ENCODE data around the gene FAM184A. TPM values are rescaled to one million over a fixed set of nuclear protein-coding genes. Genes with fewer than 3 reads are reported as not detected.

Gene FAM184A
- total and polyA plus RNA-seq, 2 experiments from 2014 or later, result 13.7 to 18.6 TPM

GRCh38 chr6:118952683-118953082, 125.8 kb downstream of the FAM184A start:
- H3K79me2 ChIP-seq (replicated peaks; ENCODE audit: insufficient read depth), result no peaks in the 10 kb centered on the region; the same call in 1 of the 2 replicates
- H3K27ac ChIP-seq (ENCODE audit: low read depth), result no peak overlapping the region
- ATAC-seq (no peak), DNase-seq (ENCODE audit: low spot score) (no peak)
- no peaks in the 10 kb centered on the region for H3K4me1 ChIP-seq (ENCODE audit: insufficient read depth)
- no peaks in the 10 kb centered on the region for H3K4me1 Mint-ChIP-seq
- H3K27ac Mint-ChIP-seq, result no peak overlapping the region
- H3K27me3 ChIP-seq (ENCODE audit: insufficient read depth), result no peaks in the 10 kb centered on the region
- H4K20me1 ChIP-seq (replicated peaks; ENCODE audit: insufficient read depth), result no peaks in the 10 kb centered on the region
- H3K36me3 ChIP-seq (ENCODE audit: insufficient read depth), result no peaks in the 10 kb centered on the region
- H3K9me2 ChIP-seq (ENCODE audit: insufficient read depth), result no peaks in the 10 kb centered on the region
- TF ChIP-seq ETS1 (IDR thresholded peaks at IDR 0.05) (no peak), STAT1 (IDR thresholded peaks at IDR 0.05; ENCODE audit: unreplicated experiment) (no peak), CTCF (conservative IDR thresholded peaks at IDR 0.05; ENCODE audit: low read depth in 2 of 2) (no peak), CREB1 (CRISPR knock-in tag; IDR thresholded peaks at IDR 0.05; ENCODE audit: low read depth) (no peak), JUNB (IDR thresholded peaks at IDR 0.05; ENCODE audit: unreplicated experiment) (no peak)
- no peaks in the 10 kb centered on the region for H3K36me3 Mint-ChIP-seq (ENCODE audit: low read depth)
- no peak overlapping the region for H3K4me3 Mint-ChIP-seq
- H3K4me3 ChIP-seq, result no peak overlapping the region
- H2AFZ ChIP-seq, result no peak overlapping the region
- H3K9me3 Mint-ChIP-seq, result peaks cover 14% of the 10 kb centered on the region; the same call in 2 of the 3 replicates
- no peaks in the 10 kb centered on the region for H3F3A ChIP-seq (replicated peaks; ENCODE audit: low read depth)
- H3K27me3 Mint-ChIP-seq (ENCODE audit: insufficient read depth, low read depth, poor library complexity), result no peaks in the 10 kb centered on the region
- no peak overlapping the region for H3K4me2 ChIP-seq

GRCh38 chr6:118945217-118945616, 133.2 kb downstream of the FAM184A start:
- H3K9me2 ChIP-seq (ENCODE audit: insufficient read depth), result no peaks in the 10 kb centered on the region
- H4K20me1 ChIP-seq (replicated peaks; ENCODE audit: insufficient read depth), result no peaks in the 10 kb centered on the region
- no peaks in the 10 kb centered on the region for H3K36me3 ChIP-seq (ENCODE audit: insufficient read depth)
- H3K4me1 ChIP-seq (ENCODE audit: insufficient read depth), result no peaks in the 10 kb centered on the region
- peaks cover 9% of the 10 kb centered on the region for H3K79me2 ChIP-seq (replicated peaks; ENCODE audit: insufficient read depth)
- no peak for ATAC-seq
- Mint-ChIP-seq H3K36me3 (ENCODE audit: low read depth) (peaks cover 60% of the 10 kb centered on the region; the same call in 2 of the 3 replicates), H3K4me3 (no peak overlapping the region), H3K4me1 (no peaks in the 10 kb centered on the region), H3K27ac (no peak overlapping the region), H3K27me3 (ENCODE audit: insufficient read depth, low read depth, poor library complexity) (peaks cover 6% of the 10 kb centered on the region), H3K9me3 (peaks cover 80% of the 10 kb centered on the region)
- H3K27ac ChIP-seq (ENCODE audit: low read depth), result no peak overlapping the region
- no peak overlapping the region for H3K4me2 ChIP-seq
- no peaks in the 10 kb centered on the region for H3K27me3 ChIP-seq (ENCODE audit: insufficient read depth)
- H3F3A ChIP-seq (replicated peaks; ENCODE audit: low read depth), result no peaks in the 10 kb centered on the region
- H2AFZ ChIP-seq, result no peak overlapping the region
- no peak for DNase-seq (ENCODE audit: low spot score)
- no peak overlapping the region for H3K4me3 ChIP-seq
- TF ChIP-seq REST (IDR thresholded peaks at IDR 0.05; ENCODE audit: unreplicated experiment), result no peak
- TF ChIP-seq STAT1 (IDR thresholded peaks at IDR 0.05; ENCODE audit: unreplicated experiment), result no peak
- TF ChIP-seq ZNF114 (CRISPR knock-in tag; IDR thresholded peaks at IDR 0.05), result no peak
- no peak for TF ChIP-seq CREB1 (CRISPR knock-in tag; IDR thresholded peaks at IDR 0.05; ENCODE audit: low read depth)
- no peak for TF ChIP-seq CTCF (conservative IDR thresholded peaks at IDR 0.05; ENCODE audit: low read depth in 2 of 2)
- no peak for TF ChIP-seq ZNF331 (CRISPR knock-in tag; IDR thresholded peaks at IDR 0.05; ENCODE audit: low read depth)
- TF ChIP-seq EZH2phosphoT487 (IDR thresholded peaks at IDR 0.05; ENCODE audit: unreplicated experiment), result no peak
- no peak for TF ChIP-seq POLR2AphosphoS5 (IDR thresholded peaks at IDR 0.05; ENCODE audit: low read depth)
- no peak for TF ChIP-seq EZH2 (IDR thresholded peaks at IDR 0.05; ENCODE audit: low read depth, unreplicated experiment)
- TF ChIP-seq JUNB (IDR thresholded peaks at IDR 0.05; ENCODE audit: unreplicated experiment), result no peak
- TF ChIP-seq NANOG (IDR thresholded peaks at IDR 0.05; ENCODE audit: borderline replicate concordance), result no peak

Measured in GM23338 (cell line).